Esophagus squamous epithelium (tissue), 5 donors: ENCODE results near the gene FANCE. TPM values are rescaled to one million over a fixed set of nuclear protein-coding genes. Genes with fewer than 3 reads are reported as not detected.
"Not testable (repeated sequence)": the region's sequence is repeated elsewhere in the genome, so short reads cannot be mapped to it uniquely, and the experiment has no call there.

ENCODE experiments used
- DNase-seq: peaks from one replicate; lab custom pipeline; 2025; lab: John Stamatoyannopoulos, UW
- H3K27ac ChIP-seq, 4 donors: fragments of 200-600 bp; sonication (generic); one replicate each; pipeline ENCODE4 v1.5.1; 2016 to 2019; ENCODE audit warnings: mild to moderate bottlenecking in 1 of 4
- H3K27me3 ChIP-seq, 4 donors: fragments of 200-600 bp; sonication (generic); 1 replicate in 3 of 4; 2 replicates in 1 of 4; pipeline versions ENCODE4 v1.5.1 to v1.6.0; 2017 to 2021; ENCODE audit warnings: antibody characterized with exemption in 1 of 4
- H3K36me3 ChIP-seq, 3 donors: fragments of 200-600 bp; sonication (generic); one replicate each; pipeline ENCODE4 v1.5.1; 2016 to 2019
- H3K4me1 ChIP-seq, 3 donors: fragments of 200-600 bp; sonication (generic); one replicate each; pipeline ENCODE4 v1.5.1; 2017 to 2019
- H3K4me3 ChIP-seq, 4 donors: fragments of 200-600 bp; sonication (generic); 1 replicate in 3 of 4; 2 replicates in 1 of 4; pipeline ENCODE4 v1.5.1; 2016 to 2019; ENCODE audit warnings: mild to moderate bottlenecking in 2 of 4, moderate library complexity in 1 of 4
- H3K9me3 ChIP-seq, 3 donors: fragments of 200-600 bp; sonication (generic); one replicate each; pipeline ENCODE4 v1.5.1; 2016 to 2019
- CTCF ChIP-seq, 6 experiments: fragments of 450-650 bp in 4 of 6; fragments of 200-600 bp in 2 of 6; sonication (generic) in 2 of 6; IDR thresholded peaks; one replicate each; pipeline ENCODE4 v1.5.1; 2016 to 2019; ENCODE audit warnings: antibody characterized with exemption in 6 of 6, mild to moderate bottlenecking in 4 of 6, moderate library complexity in 4 of 6
- POLR2A ChIP-seq, 4 donors: fragments of 450-650 bp; IDR thresholded peaks; one replicate each; pipeline ENCODE4 v1.6.1; 2017; ENCODE audit warnings: antibody characterized with exemption in 4 of 4, mild to moderate bottlenecking in 4 of 4, moderate library complexity in 3 of 4
- WGBS, 2 donors: methylation state at CpG; one replicate each; pipeline ENCODE4 v1.1.5; 2018; 5-methylcytosine and 5-hydroxymethylcytosine counted together
- intact Hi-C: fragments of 100-400 bp; cut with DNase I; formaldehyde crosslinking; loops from one replicate; pipeline ENCODE4 v1.15.0; 2022
- total RNA-seq, 4 donors: library from RNA; depleted of rRNA; stranded (reverse); fragments of >200 nt; gene quantifications; one replicate each; pipeline ENCODE4 v1.1.0, GENCODE V29; 2016
- donor health status: DM: yes; HTN: yes; CAD: no.

The FANCE gene
- total RNA-seq, 4 donors from 2014 or later = 6.9 to 15.5 (median 8.0) TPM

- DNase-seq = no peak
- H3K36me3 ChIP-seq = no peaks in the 10 kb centered on the region
- no peaks in the 10 kb centered on the region for H3K27me3 ChIP-seq
- 63 to 74% methylated on average over 3 of the region's 8 CpGs for WGBS, 2 donors
- no peak overlapping the region for H3K27ac ChIP-seq
- TF ChIP-seq CTCF (IDR thresholded peaks at IDR 0.05) = no peak
- no peak for TF ChIP-seq POLR2A (IDR thresholded peaks at IDR 0.05)
- no peaks in the 10 kb centered on the region for H3K4me1 ChIP-seq
- H3K4me3 ChIP-seq = no peak overlapping the region
- intact Hi-C loops = no loop called here
- no peaks in the 10 kb centered on the region for H3K9me3 ChIP-seq
These were observed 15.9 kb upstream of the FANCE start for GRCh38 chr6:35436071-35436857.

GRCh38 chr6:35438378-35439065 lies 13.6 kb upstream of the FANCE start:
- DNase-seq = not testable (repeated sequence)

GRCh38 chr6:35439308-35439707 lies 12.8 kb upstream of the FANCE start:
- intact Hi-C loops = no loop called here

More at GRCh38 chr6:35438378-35439065, 13.6 kb upstream of the FANCE start:
- H3K27ac ChIP-seq, intact Hi-C loops, H3K9me3 ChIP-seq, H3K4me3 ChIP-seq, H3K27me3 ChIP-seq, H3K36me3 ChIP-seq: not testable (repeated sequence)
- H3K4me1 ChIP-seq = peaks cover 0 to 13% (median 0%) of the 10 kb centered on the region in 3 donors
- WGBS, 2 donors = 92 to 95% methylated on average over 6 to 7 of the region's 7 CpGs

GRCh38 chr6:35441205-35441604 lies 10.9 kb upstream of the FANCE start:
- 91 to 100% methylated on average over 1 to 3 of the region's 3 CpGs for WGBS, 2 donors
- H3K4me1 ChIP-seq = peaks cover 0 to 13% (median 0%) of the 10 kb centered on the region in 3 donors
- no peaks in the 10 kb centered on the region for H3K9me3 ChIP-seq
- intact Hi-C loops = no loop called here
- DNase-seq = no peak
- no peak overlapping the region for H3K4me3 ChIP-seq
- TF ChIP-seq POLR2A (IDR thresholded peaks at IDR 0.05) = no peak
- TF ChIP-seq CTCF (IDR thresholded peaks at IDR 0.05) = no peak
- H3K27ac ChIP-seq = no peak overlapping the region
- no peaks in the 10 kb centered on the region for H3K27me3 ChIP-seq
- no peaks in the 10 kb centered on the region for H3K36me3 ChIP-seq

More at GRCh38 chr6:35439308-35439707, 12.8 kb upstream of the FANCE start:
- Histone ChIP-seq H3K9me3 (no peaks in the 10 kb centered on the region), H3K27ac (no peak overlapping the region), H3K27me3 (no peaks in the 10 kb centered on the region), H3K4me1 (peaks cover 0 to 13% (median 0%) of the 10 kb centered on the region in 3 donors), H3K36me3 (no peaks in the 10 kb centered on the region), H3K4me3 (no peak overlapping the region)
- 34 to 47% methylated on average over 3 of the region's 3 CpGs for WGBS, 2 donors
- no peak for DNase-seq
- no peak for TF ChIP-seq POLR2A (IDR thresholded peaks at IDR 0.05)
- no peak for TF ChIP-seq CTCF (IDR thresholded peaks at IDR 0.05)

GRCh38 chr6:35441642-35442041 lies 10.5 kb upstream of the FANCE start:
- Histone ChIP-seq H3K4me3 (no peak overlapping the region), H3K9me3 (no peaks in the 10 kb centered on the region), H3K36me3 (no peaks in the 10 kb centered on the region), H3K4me1 (peaks cover 0 to 13% (median 0%) of the 10 kb centered on the region in 3 donors), H3K27ac (no peak overlapping the region), H3K27me3 (no peaks in the 10 kb centered on the region)
- intact Hi-C loops = no loop called here
- DNase-seq = no peak
- WGBS, 2 donors = 83 to 87% methylated on average over 3 to 4 of the region's 4 CpGs
- no peak for TF ChIP-seq CTCF (IDR thresholded peaks at IDR 0.05)
- no peak for TF ChIP-seq POLR2A (IDR thresholded peaks at IDR 0.05)
